SHP77 treated with DMSO at 0.1 percent for 48 hours (cell line): Measurements from ENCODE around the gene C1QB.
A peak's percentile ranks its signal among the peaks of the same experiment; 100 is the strongest.

ENCODE experiments used
- DNase-seq: peaks from one replicate; lab custom pipeline; 2025; lab: John Stamatoyannopoulos, UW

Gene C1QB

GRCh38 chr1:22652881-22653316, at the start of gene C1QB:
TSS of gene C1QB (plus strand) at chr1:22653236. CDS start at chr1:22659463, 6,227 bp downstream.
- DNase-seq: no peak

- no peak for DNase-seq
Observed at GRCh38 chr1:22606161-22606560, 46.9 kb upstream of the C1QB start.

DNA sequence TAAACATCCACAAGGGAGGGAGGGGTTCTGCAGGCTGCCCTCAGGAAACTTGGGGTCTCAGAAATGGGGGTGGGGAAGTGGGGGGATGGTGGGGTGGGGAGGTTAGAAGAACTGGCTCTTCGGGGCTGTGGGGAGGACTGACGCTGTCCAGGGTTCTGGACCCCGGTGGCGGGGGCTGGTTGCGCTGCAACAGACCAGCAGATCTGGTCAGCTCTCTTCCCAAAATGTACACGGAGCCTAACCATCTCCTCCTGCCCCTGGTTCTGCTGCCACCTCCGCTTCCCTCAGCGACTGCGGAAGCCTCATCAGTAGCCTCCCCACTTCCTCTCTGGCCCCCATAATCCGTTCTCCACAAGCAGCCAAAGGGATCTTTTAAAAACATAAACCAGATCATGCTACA, 45.9 kb upstream of the C1QB start:
- DNase-seq: no peak

- no peak for DNase-seq
Observed at GRCh38 chr1:22608361-22608760, 44.7 kb upstream of the C1QB start.

GRCh38 chr1:22609291-22609690, 43.7 kb upstream of the C1QB start:
- DNase-seq: no peak

GRCh38 chr1:22611530-22611947, 41.5 kb upstream of the C1QB start:
- no peak for DNase-seq

- peak; percentile 42 for DNase-seq
Observed at GRCh38 chr1:22612671-22613571, 40.1 kb upstream of the C1QB start.

- no peak for DNase-seq
Observed at GRCh38 chr1:22613572-22613918, 39.5 kb upstream of the C1QB start.

DNA sequence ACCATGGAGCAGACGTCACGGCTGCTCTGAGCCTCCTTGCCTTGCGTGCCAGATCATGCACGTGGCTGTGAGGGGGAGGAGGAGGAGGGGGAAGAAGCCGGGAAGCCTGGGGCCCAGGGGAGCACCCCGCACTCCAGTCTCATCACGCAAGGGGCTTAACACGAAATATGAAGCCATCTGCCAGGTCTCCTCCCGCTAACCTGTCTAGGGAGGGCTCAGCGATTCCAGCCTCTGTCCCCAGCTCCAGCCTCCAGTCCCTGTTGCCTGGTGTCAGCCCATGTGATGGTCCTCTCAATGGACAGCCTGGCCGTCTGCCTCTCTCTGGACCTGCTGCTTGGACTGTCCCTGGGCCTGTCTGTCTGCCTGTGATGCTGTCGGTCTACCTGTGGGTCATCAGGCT, 39.1 kb upstream of the C1QB start:
- DNase-seq: peak; percentile 12

DNA sequence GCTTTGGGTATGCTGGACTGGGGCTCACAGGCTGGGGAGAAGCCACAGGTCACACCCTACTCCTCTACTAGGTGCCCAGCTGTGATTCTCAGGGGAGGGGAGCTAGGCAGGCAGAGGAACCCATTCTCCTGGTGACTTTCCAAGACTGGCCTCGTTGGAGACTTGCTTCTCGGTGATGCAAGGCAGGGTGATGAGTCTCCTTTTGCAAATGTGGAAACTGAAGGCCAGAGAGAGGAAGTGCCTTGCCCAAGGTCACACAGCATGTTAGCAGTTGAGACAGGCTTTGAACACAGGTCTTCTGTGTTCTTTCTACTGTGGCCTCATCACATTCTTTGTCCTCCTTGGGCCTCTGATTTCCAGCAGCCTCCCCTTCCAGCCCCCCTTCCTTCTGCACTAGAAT, 37.1 kb upstream of the C1QB start:
- DNase-seq: no peak

GRCh38 chr1:22616571-22616970, 36.5 kb upstream of the C1QB start:
- no peak for DNase-seq

GRCh38 chr1:22618056-22618455, 35.0 kb upstream of the C1QB start:
- peak; percentile 32 for DNase-seq

DNA sequence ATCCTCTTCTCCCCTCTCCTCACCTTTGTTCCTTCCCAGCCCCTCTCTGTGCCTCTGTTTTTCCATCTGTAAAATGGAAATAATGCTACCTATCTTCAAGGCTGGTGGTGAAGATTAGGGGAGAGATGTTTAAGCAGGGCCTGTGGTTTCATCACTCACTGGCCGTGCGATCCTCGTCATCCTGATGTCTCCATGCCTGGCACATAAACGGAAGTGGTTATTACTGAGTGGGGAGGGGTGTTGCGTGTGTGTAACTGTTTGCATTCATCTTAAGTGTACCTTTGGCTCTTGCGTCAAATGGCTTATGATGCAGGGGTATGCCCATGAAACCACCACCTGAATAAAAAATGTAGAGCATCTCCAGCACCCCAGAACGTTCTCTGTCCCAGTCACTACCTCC, 33.8 kb upstream of the C1QB start:
- peak; percentile 53 for DNase-seq

- DNase-seq: no peak
Observed at GRCh38 chr1:22619798-22620197, 33.2 kb upstream of the C1QB start.

- DNase-seq: no peak
Observed at GRCh38 chr1:22621761-22622160, 31.3 kb upstream of the C1QB start.

DNA sequence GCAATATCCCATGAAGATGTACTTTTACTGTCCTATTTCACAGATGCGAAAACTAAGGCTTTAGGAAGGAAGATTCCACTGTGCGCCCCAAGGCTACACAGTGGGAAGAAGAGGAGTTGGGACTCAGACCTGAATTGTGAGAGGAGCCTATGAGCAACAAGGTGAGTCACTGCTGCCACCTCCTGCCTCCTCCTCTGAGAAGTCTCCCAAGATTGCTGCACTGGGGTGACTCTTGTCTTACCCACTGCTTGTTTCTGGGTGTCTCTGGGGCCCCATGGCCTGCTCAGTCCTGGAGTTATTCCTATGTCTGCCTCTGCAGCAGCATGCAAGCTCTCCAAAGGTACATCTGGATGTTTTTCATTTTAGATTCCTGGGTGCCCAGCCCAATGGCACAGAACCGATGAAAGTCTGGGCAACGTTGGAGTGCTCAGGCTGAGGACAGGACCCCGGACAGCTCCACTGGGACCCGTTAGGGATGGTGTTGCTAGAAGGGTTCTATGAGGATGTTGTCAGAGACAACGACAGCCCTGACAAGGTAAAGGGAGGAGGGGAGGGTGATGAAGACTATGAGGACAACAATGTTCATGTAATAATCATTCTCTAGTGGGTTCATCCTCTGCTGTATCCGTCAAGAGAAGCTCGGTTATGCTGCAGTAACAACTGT, 27.6 kb upstream of the C1QB start:
- no peak for DNase-seq

DNA sequence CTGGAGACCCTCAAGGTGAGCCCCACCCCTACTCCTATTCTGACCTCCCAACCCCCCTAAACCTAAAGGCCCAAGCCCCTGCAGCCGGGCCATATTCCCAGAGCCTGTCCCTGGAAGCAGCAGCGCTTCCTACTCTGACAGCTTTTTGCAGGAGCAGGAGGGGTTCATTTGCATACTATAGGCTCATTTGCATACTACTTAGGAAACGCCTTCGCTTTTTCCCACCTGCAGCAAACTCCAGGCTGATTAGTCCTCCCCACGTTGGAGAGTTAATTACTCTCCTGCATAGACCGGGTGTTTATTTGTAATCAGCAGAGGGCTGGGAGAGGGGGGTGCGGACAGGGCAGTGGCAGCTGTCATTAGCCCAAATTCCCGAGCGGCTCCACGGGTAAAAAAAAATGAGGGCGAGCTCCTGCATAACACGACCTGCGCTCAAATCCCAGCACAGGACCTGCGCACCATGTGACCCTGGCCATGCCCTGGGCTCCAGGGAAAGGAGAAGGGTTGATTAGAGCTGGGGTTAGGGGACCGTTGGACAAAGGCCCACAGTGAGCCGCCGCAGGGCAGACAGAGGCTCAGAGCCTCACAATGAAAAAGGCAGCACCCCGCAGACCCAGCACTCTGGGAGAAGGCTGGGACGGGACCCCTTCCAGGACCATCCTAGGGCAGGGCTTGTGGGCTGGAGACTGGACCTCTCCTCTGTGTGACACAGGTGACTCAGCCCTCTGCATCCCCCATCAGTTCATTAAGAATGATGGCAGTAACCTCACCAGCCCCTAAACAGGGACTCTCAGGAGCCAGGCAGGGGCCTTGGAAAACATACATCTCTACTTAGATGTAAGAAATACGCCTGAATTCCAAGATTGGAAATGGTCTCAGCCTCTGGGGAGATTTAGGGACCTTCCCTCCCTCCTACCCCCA, 26.5 kb upstream of the C1QB start:
- no peak for DNase-seq

DNA sequence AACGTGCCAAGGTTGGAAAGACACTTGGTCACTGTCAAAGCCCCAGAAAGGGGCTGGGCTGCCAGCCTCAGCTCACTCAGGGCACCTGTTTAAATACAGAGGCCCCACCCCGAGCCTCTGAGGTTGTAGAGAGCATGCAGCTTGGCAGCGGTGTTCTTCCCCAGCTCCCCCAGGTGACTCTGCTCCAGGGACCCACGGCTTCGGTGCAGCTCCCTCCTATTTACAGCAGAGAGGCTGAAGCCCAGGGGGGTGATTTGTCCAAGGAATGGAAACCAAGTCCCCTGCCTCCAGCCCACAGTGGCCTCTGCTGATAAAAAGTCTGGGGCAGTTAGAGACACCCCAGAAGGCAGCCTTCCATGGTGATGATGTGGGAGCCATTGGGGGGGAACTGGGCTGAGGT, 25.7 kb upstream of the C1QB start:
- peak; percentile 78 for DNase-seq

DNA sequence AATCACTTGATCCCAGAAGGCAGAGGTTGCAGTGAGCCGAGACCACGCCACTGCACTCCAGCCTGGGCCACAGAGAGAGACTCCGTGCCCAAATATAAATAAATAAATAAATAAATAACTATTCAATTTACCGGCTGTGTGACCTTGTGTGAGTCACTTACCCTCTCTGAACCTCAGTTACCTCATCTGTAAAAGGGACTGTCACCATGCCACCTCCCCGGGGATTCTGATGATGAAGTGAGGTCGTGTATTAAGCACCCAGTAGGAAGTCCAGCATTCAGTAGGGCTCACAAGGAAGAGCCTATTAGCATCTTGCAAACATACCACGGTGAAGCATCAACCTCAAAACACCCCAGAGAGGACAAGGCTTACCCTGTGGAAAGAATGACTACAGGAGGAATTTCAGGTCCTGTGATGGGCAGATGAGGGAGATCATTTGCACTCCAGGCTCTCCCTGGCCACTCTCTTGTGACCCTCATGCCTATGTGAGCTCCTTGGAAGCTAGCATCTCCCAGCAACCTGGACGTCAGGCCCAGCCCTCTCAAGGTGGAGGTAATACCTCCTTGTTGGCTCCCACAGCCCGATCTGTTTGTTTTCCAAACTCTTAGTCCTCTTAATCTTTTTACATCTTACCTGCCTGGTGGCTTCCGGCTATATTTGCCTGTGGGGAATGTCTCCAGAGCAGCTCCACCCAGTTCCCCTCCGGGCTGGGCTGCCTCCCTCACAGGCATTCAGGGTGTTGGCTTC, 24.2 kb upstream of the C1QB start:
- DNase-seq: no peak

DNA sequence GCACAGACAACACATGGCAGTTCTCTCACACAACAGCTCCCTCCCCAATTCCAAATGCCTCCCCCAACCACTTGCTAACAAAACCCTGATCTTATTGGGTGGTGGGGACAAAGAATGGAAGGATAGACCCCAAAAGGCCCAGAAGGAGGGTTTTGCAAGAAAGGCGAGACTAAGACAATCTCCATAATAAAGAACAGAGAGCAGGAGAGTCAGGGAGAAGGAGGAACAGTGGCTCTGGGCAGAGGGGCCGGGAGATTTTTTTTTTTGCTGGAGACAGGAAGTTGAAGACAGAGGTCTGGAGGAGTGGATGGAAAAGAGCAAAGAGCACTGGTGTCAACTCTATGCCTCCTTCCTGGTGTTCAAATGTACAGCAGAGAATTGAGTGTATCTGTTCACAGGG, 23.1 kb upstream of the C1QB start:
- DNase-seq: no peak

DNA sequence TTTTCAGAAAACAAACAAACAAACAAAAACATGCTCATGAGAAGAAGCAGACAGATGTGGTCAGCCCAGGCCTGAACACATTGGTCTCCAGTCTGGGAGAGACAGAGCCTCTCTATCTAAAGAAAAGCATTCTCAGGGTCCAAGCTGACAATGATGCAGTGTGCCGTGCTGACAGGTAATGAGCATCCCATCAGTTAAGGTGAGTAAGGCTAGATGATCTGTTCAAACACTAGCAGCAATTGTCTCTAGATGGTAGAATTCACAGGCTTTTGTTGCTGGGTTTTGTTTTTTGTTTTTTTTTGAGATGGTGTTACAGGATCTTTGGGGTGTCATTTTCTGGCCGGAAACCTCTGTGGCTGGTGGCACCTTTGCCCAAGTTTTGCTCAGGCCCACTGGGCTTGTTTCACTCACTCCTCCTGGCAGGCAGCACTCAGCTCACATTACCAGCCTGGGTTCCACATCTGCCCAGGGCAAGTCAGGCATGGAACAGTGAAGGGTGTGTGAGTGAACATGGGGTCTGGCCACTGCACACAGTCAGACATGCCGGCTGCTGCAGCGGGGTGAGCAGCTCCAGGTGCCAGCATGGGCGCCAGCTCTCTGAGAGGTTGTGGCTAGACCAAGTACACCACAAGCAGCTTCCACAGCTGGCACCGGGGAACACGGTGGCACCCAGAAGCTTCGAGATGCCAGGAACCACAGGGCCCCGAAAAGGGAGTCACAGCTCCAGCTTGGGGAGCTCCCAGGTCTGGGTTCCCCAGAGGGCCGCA, 19.2 kb upstream of the C1QB start:
- DNase-seq: no peak
